ENCODE data around the gene TMEM229B. TPM values are rescaled to one million over a fixed set of nuclear protein-coding genes. Genes with fewer than 3 reads are reported as not detected.

The TMEM229B gene
- polyA plus RNA-seq, 1 donor, result 11.9 TPM

GRCh38 chr14:67516676-67517075 lies 28.2 kb upstream of the TMEM229B start:
- Histone ChIP-seq H3K36me3 (ENCODE audit: control insufficient read depth, insufficient read depth, low read length) (no peaks in the 10 kb centered on the region), H3K4me1 (ENCODE audit: control insufficient read depth, insufficient read depth, low read length) (peaks cover 24% of the 10 kb centered on the region)
- no CpG with 5 or more reads among the region's 2 CpGs for WGBS (ENCODE audit: insufficient coverage, low lambda C conversion rate)

GRCh38 chr14:67515386-67516079 lies 27.0 kb upstream of the TMEM229B start:
- DNase-seq, result no peak
- H3K27ac ChIP-seq (ENCODE audit: low read length), result no peak overlapping the region
- no peaks in the 10 kb centered on the region for H3K9me3 ChIP-seq (ENCODE audit: control insufficient read depth, low read depth, low read length)
- H3K27me3 ChIP-seq (ENCODE audit: control insufficient read depth, insufficient read depth, low read length), result peaks cover 4% of the 10 kb centered on the region
- peaks cover 24% of the 10 kb centered on the region for H3K4me1 ChIP-seq (ENCODE audit: control insufficient read depth, insufficient read depth, low read length)
- WGBS (ENCODE audit: insufficient coverage, low lambda C conversion rate), result no CpG with 5 or more reads among the region's 45 CpGs
- H3K4me3 ChIP-seq (ENCODE audit: low read length), result peak overlapping the region; percentile 79
- no peaks in the 10 kb centered on the region for H3K36me3 ChIP-seq (ENCODE audit: control insufficient read depth, insufficient read depth, low read length)

More at GRCh38 chr14:67516676-67517075, 28.2 kb upstream of the TMEM229B start:
- no peak overlapping the region for H3K27ac ChIP-seq (ENCODE audit: low read length)
- H3K4me3 ChIP-seq (ENCODE audit: low read length), result no peak overlapping the region
- DNase-seq, result no peak
- H3K9me3 ChIP-seq (ENCODE audit: control insufficient read depth, low read depth, low read length), result no peaks in the 10 kb centered on the region
- peaks cover 4% of the 10 kb centered on the region for H3K27me3 ChIP-seq (ENCODE audit: control insufficient read depth, insufficient read depth, low read length)

GRCh38 chr14:67514650-67515385 lies 26.3 kb upstream of the TMEM229B start:
- no peaks in the 10 kb centered on the region for H3K36me3 ChIP-seq (ENCODE audit: control insufficient read depth, insufficient read depth, low read length)
- no CpG with 5 or more reads among the region's 75 CpGs for WGBS (ENCODE audit: insufficient coverage, low lambda C conversion rate)
- peaks cover 24% of the 10 kb centered on the region for H3K4me1 ChIP-seq (ENCODE audit: control insufficient read depth, insufficient read depth, low read length)
- H3K27ac ChIP-seq (ENCODE audit: low read length), result peak overlapping the region; percentile 96
- DNase-seq, result peak; percentile 46 to 81
- no peaks in the 10 kb centered on the region for H3K9me3 ChIP-seq (ENCODE audit: control insufficient read depth, low read depth, low read length)
- H3K27me3 ChIP-seq (ENCODE audit: control insufficient read depth, insufficient read depth, low read length), result peaks cover 4% of the 10 kb centered on the region
- H3K4me3 ChIP-seq (ENCODE audit: low read length), result peak overlapping the region; percentile 79

- peak overlapping the region; percentile 79 for H3K4me3 ChIP-seq (ENCODE audit: low read length)
- peak overlapping the region; percentile 96 for H3K27ac ChIP-seq (ENCODE audit: low read length)
- no CpG with 5 or more reads among the region's 9 CpGs for whole genome bisulfite sequencing (ENCODE audit: insufficient coverage, low lambda C conversion rate)
- DNase-seq, result no peak
- H3K9me3 ChIP-seq (ENCODE audit: control insufficient read depth, low read depth, low read length), result no peaks in the 10 kb centered on the region
- no peaks in the 10 kb centered on the region for H3K36me3 ChIP-seq (ENCODE audit: control insufficient read depth, insufficient read depth, low read length)
- peaks cover 4% of the 10 kb centered on the region for H3K27me3 ChIP-seq (ENCODE audit: control insufficient read depth, insufficient read depth, low read length)
- H3K4me1 ChIP-seq (ENCODE audit: control insufficient read depth, insufficient read depth, low read length), result peaks cover 24% of the 10 kb centered on the region
These were observed 25.7 kb upstream of the TMEM229B start for GRCh38 chr14:67514203-67514607.

DNA sequence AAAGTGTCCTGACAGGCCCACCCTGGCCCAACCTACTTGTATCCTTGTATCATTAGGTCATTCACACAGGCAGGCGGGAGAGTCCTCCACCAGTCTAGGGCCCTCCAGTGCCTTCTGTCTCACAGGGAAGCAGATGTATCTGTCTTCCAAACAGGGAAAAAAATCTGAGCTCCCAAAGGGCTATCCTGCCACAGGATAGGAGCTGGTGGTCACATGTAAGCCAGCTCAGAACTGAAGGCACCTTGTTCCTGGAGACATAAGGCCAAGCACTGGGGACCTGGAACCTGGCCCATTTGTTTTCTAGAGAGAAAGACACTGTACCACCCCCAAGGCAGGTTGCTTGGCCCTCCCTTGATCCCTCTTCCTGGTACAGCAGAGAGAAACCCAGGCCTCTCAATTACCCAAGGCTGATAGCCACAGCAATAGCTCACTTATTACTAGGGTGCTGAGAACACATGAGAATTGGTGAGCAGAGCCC lies 25.1 kb upstream of the TMEM229B start:
- DNase-seq, result peak; percentile 70 to 92
- no peaks in the 10 kb centered on the region for H3K9me3 ChIP-seq (ENCODE audit: control insufficient read depth, low read depth, low read length)
- no peaks in the 10 kb centered on the region for H3K36me3 ChIP-seq (ENCODE audit: control insufficient read depth, insufficient read depth, low read length)
- H3K4me1 ChIP-seq (ENCODE audit: control insufficient read depth, insufficient read depth, low read length), result peaks cover 24% of the 10 kb centered on the region
- peaks cover 4% of the 10 kb centered on the region for H3K27me3 ChIP-seq (ENCODE audit: control insufficient read depth, insufficient read depth, low read length)
- peak overlapping the region; percentile 96 for H3K27ac ChIP-seq (ENCODE audit: low read length)
- no CpG with 5 or more reads among the region's 1 CpG for WGBS (ENCODE audit: insufficient coverage, low lambda C conversion rate)
- H3K4me3 ChIP-seq (ENCODE audit: low read length), result peak overlapping the region; percentile 79

- H3K36me3 ChIP-seq (ENCODE audit: control insufficient read depth, insufficient read depth, low read length), result no peaks in the 10 kb centered on the region
- H3K27me3 ChIP-seq (ENCODE audit: control insufficient read depth, insufficient read depth, low read length), result peaks cover 4% of the 10 kb centered on the region
- peaks cover 29% of the 10 kb centered on the region for H3K4me1 ChIP-seq (ENCODE audit: control insufficient read depth, insufficient read depth, low read length)
- WGBS (ENCODE audit: insufficient coverage, low lambda C conversion rate), result 50% methylated on average over 2 of the region's 8 CpGs
- H3K9me3 ChIP-seq (ENCODE audit: control insufficient read depth, low read depth, low read length), result no peaks in the 10 kb centered on the region
- peak overlapping the region; percentile 96 for H3K27ac ChIP-seq (ENCODE audit: low read length)
- DNase-seq, result peak in 1 of 2 donors; percentile 21
- no peak overlapping the region for H3K4me3 ChIP-seq (ENCODE audit: low read length)
These were observed 24.2 kb upstream of the TMEM229B start for GRCh38 chr14:67512463-67513310.

GRCh38 chr14:67510836-67511235 lies 22.3 kb upstream of the TMEM229B start:
- no peaks in the 10 kb centered on the region for H3K9me3 ChIP-seq (ENCODE audit: control insufficient read depth, low read depth, low read length)
- H3K27ac ChIP-seq (ENCODE audit: low read length), result no peak overlapping the region
- peaks cover 29% of the 10 kb centered on the region for H3K4me1 ChIP-seq (ENCODE audit: control insufficient read depth, insufficient read depth, low read length)
- H3K4me3 ChIP-seq (ENCODE audit: low read length), result no peak overlapping the region
- no peaks in the 10 kb centered on the region for H3K36me3 ChIP-seq (ENCODE audit: control insufficient read depth, insufficient read depth, low read length)
- no peak for DNase-seq
- no peaks in the 10 kb centered on the region for H3K27me3 ChIP-seq (ENCODE audit: control insufficient read depth, insufficient read depth, low read length)
- WGBS (ENCODE audit: insufficient coverage, low lambda C conversion rate), result 100% methylated on average over 1 of the region's 3 CpGs

GRCh38 chr14:67510121-67510520 lies 21.6 kb upstream of the TMEM229B start:
- Histone ChIP-seq H3K27ac (ENCODE audit: low read length) (no peak overlapping the region), H3K9me3 (ENCODE audit: control insufficient read depth, low read depth, low read length) (no peaks in the 10 kb centered on the region), H3K27me3 (ENCODE audit: control insufficient read depth, insufficient read depth, low read length) (no peaks in the 10 kb centered on the region), H3K4me3 (ENCODE audit: low read length) (no peak overlapping the region), H3K4me1 (ENCODE audit: control insufficient read depth, insufficient read depth, low read length) (peaks cover 26% of the 10 kb centered on the region), H3K36me3 (ENCODE audit: control insufficient read depth, insufficient read depth, low read length) (no peaks in the 10 kb centered on the region)
- no peak for DNase-seq
- no CpG with 5 or more reads among the region's 2 CpGs for WGBS (ENCODE audit: insufficient coverage, low lambda C conversion rate)

- DNase-seq, result peak in 1 of 2 donors; percentile 42
- Histone ChIP-seq H3K27ac (ENCODE audit: low read length) (no peak overlapping the region), H3K4me3 (ENCODE audit: low read length) (no peak overlapping the region), H3K4me1 (ENCODE audit: control insufficient read depth, insufficient read depth, low read length) (peaks cover 23% of the 10 kb centered on the region), H3K36me3 (ENCODE audit: control insufficient read depth, insufficient read depth, low read length) (no peaks in the 10 kb centered on the region), H3K27me3 (ENCODE audit: control insufficient read depth, insufficient read depth, low read length) (no peaks in the 10 kb centered on the region), H3K9me3 (ENCODE audit: control insufficient read depth, low read depth, low read length) (no peaks in the 10 kb centered on the region)
- WGBS (ENCODE audit: insufficient coverage, low lambda C conversion rate), result 45% methylated on average over 2 of the region's 3 CpGs
These were observed 20.4 kb upstream of the TMEM229B start for GRCh38 chr14:67508956-67509355.

- WGBS (ENCODE audit: insufficient coverage, low lambda C conversion rate), result no CpG with 5 or more reads among the region's 1 CpG
- H3K27me3 ChIP-seq (ENCODE audit: control insufficient read depth, insufficient read depth, low read length), result no peaks in the 10 kb centered on the region
- H3K9me3 ChIP-seq (ENCODE audit: control insufficient read depth, low read depth, low read length), result no peaks in the 10 kb centered on the region
- H3K36me3 ChIP-seq (ENCODE audit: control insufficient read depth, insufficient read depth, low read length), result no peaks in the 10 kb centered on the region
- DNase-seq, result no peak
- peaks cover 5% of the 10 kb centered on the region for H3K4me1 ChIP-seq (ENCODE audit: control insufficient read depth, insufficient read depth, low read length)
- H3K4me3 ChIP-seq (ENCODE audit: low read length), result no peak overlapping the region
- no peak overlapping the region for H3K27ac ChIP-seq (ENCODE audit: low read length)
These were observed 16.7 kb upstream of the TMEM229B start for GRCh38 chr14:67505254-67505653.
